GM19238 (cell line): ENCODE measurements around the gene GDAP2.

ENCODE experiments used
- DNase-seq: peaks from one replicate; pipeline ENCODE4 v3.0.0; 2011; ENCODE audit warnings: low spot score; ENCODE audit not compliant: insufficient read length

GDAP2 gene

DNA sequence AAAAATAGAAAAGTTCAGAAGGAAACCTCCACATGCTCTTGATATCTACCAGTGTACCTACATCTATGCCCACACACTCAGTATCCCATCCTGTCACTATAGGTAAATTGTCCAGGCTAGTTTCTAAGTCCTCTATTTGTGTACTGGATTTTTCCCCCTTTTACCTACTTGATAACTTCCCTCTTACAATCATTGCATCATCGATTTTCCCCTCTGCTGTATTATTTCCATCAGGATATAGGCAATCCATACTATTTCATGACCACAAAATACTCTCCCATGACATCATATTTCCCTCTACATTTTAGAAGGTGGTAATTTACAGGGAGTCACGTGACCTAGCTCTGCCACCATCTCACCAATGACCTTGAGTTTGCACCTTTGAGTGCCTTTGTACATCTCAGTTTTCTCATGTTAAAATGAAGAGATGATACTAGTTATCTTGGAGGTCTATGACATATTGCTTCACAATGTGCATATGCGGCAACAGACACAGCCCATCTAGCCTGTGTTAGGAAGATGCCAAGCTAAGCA is 88.2 kb downstream of the GDAP2 start:
- no peak for DNase-seq

DNA sequence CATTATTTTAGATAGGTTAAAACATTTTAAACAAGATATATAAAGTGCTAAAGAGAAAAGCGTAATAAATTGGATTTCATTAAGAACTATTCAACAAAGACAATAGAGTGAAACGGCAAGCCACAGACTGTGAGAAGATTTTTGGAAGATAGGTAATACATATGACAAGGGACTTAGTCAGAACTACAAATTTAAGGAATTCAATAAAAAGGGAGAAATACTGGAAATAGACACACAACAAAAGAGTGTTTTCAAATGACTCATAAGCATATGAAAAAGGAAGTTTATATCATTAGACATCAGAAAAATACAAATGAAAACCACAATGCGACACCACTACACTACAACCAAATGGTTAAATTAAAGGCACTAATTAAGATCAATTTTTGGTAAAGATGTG is 90.5 kb downstream of the GDAP2 start:
- no peak for DNase-seq

DNA sequence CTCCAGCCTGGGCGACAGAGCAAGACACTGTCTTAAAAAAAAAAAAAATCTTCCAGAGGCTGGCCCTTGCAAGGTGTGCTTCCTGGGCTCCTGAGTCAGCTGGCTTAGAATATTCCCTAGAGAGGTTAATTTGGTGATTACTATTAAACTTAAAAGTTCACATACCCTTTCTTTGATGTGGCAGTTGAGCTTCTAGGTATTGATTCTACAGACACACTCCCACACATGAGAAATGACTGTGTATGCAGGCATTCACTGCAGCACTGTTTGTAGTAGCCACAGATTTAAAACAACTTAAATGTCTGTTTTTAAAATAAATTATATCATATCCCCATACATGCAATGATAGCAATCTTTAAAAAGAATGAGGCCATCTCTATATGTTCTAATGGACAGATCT is 93.4 kb downstream of the GDAP2 start:
- no peak for DNase-seq

DNA sequence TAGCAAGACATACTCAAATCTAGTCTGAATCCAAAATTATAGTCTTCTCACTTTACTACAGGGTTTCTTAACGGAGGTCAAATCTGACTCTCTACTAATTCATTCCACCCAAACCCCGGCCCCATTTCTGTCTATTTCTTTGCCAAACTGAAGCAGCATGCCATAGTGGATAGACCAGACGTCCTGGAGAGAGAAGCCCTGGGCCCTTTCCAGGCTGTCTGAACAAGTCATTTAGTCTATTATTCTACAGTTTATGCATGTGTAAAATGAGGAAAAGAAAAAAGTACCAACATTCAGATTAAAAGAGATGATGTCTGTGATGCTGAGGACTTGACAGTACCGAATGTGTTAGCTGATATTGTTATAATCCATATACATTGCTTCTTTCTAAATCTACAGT is 95.0 kb downstream of the GDAP2 start:
- DNase-seq: no peak

DNA sequence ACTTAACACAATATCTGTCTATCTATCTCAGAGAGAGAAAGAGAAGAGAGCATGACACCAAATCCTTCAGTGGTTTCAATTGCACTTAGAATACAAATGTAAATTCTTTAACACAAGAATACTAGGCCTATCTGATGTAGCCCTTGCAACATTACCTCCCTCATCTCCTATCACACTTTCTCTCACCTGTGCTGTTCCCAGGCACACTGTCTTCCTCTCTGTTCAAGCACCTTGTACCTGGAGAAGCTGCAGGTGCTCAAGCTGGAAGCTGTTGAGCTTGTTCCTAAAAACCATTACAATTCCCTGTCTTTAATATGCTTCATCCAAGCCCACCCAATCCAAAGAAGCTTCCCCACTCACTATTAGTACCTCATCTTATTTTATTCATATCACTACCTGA is 97.0 kb downstream of the GDAP2 start:
- DNase-seq: no peak

DNA sequence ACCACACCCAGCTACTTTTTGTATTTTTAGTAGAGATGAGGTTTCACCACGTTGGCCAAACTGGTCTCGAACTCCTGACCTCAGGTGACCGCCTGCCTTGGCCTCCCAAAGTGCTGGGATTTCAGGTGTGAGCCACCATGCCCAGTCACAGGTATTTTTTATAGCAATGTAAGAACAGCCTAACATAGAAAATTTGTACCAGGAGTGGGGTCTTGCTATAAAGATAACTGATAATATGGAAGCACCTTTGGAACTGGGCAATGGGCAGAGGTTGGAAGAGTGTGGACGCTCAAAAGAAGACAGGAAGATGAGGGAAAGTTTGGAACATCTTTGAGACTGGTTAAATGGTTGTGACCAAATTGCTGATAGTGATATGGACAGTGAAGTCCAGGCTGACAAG is 99.2 kb downstream of the GDAP2 start:
- DNase-seq: no peak

DNA sequence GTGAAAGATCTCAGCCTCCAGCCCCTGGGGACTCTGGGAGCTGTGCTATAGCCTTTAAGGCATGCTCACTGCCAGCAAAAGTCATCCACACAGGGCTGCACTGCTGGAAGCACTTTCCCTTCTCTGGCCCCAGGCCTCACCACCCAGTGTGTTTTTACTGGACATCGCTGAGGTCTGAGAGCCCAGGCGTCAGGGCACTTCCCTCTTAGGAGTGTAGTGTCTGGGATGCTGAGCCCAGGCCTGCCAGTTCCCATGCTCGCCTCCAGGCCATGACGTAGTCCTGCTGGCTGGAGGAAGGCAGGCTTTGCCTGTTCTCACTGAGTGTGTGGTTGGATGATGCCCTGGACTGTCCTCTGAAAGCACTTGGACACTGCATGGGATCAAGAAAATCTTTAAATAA is 101.2 kb downstream of the GDAP2 start:
- no peak for DNase-seq

DNA sequence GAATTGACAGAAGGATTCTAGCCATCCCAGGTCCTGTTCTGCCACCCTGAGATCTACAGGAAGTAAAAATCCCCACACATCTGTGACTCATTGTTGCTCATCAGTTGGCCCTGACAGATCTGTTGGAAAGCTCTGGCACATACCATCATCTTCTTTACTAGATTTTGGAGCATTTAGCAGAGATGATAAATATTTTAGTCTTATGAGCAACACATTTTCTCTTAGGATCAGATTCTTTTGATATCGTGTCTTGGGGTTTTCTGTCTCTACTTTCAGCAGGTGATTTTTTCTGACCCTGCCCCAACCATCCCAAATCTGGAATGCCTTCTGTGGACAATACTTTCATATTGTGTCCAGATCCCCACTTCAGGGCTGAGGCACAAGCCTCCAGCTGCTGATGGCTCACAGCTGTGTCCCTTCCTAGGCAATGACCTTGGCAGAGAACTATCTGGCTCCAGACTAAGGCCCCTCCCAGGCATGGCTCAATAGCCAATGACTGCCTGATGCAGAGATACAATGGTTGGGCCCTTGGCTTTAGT is 102.8 kb downstream of the GDAP2 start:
- DNase-seq: no peak

DNA sequence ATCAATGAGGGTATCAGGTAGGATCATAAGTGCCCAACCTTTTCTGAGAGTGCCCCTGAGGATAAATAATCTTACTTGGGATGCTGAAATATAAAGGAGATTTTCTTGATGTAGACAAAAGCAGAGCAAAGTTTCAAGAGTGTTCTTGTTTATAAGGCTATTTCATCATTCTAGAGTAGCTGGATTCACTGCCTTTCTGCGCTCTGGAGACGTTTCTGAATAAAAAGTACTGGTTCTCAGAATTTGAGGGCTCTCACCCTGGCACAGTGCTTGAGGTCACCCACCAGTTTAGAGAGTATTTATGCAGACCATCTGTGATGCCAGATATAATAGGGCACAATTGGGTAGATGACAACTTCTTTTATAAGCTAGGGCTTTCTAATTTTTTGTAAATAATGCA is 103.3 kb downstream of the GDAP2 start:
- no peak for DNase-seq

DNA sequence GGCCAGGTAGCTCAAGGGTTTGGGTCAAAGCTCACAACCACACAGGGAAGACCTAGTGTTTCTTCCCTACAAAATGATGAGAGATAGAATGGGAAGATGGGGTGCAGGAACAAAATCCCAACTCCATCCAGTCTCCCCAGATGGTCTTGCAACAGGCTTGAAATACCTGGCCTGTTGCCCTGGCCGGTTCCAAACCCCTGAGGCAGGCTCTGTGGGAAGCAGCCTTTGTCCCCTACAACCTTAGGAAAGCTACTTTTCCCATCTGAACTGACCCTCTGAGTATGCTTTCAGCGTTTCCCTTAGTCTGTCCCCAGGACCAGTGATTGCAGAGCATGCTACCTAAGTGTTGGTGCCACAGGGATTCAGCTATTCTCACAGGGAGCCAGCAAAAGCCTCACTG is 104.0 kb downstream of the GDAP2 start:
- DNase-seq: no peak

DNA sequence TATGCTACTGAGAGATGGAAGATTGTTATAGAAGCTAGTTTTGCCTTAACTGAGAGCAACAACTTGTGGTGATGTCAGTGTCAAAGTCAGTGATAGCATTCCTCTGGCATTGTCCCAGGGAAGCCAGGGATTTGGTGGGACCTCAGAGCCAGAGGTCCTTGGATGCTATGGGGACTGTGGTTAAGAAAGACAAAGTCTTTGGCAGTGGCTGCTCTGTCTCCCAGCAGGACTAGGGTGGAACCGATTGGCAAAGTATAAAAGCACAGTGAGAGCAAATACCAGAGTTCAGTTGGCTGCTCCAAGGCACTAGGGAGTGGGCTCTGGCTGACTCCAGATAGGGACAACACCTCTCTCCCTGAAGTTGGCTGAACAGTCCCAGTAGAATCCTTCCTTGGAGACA is 104.8 kb downstream of the GDAP2 start:
- no peak for DNase-seq

DNA sequence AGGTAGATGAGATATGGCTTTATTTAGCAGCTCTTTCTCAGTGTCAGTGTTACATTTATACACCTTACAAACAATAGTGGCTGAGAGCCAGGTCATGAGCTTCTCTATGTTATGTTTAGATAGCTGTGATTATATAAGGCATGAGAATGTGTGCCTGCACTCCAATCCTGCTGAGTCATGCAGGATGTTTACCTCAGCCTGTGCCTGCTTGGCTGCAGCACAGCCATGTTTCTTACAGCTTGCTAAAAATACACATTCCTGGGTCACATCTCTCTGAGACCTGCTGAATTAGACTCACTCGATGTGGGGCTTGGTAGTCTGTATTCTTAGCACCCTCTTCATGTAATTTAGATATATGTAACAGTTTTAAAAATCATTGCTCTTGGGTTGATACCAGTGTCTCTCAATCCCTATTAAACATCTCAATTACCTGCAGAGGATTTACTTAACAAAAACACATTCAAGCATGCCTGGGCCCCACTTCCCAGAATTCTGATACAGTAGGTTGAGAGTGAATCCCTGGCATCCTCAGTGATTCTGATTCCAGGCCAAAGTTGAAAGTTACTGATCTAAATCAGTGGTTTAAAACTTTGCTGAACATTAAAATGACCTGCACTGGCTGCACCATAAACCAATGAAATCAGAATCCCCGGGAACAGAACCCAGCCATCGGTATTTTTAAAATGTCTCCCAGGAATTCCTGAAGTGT is 107.5 kb downstream of the GDAP2 start:
- no peak for DNase-seq

DNA sequence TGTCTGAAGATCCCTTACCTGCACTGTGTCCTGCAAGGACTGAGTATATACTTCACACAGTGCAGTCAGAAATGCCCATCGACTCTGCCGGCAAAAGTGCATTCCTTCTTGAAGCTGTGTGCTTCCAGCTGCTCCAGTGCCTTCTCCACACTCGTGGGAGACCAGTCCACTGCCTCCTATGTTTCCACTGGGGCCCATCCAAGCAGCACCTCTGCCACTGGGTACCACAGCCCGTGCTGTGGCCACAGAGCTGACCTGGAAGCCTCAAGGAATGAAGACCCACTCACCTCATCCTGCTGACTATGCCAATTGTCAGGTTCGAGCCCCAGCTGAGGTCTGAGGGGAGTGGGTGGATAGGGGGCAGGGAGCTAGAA is 108.1 kb downstream of the GDAP2 start:
- DNase-seq: no peak

DNA sequence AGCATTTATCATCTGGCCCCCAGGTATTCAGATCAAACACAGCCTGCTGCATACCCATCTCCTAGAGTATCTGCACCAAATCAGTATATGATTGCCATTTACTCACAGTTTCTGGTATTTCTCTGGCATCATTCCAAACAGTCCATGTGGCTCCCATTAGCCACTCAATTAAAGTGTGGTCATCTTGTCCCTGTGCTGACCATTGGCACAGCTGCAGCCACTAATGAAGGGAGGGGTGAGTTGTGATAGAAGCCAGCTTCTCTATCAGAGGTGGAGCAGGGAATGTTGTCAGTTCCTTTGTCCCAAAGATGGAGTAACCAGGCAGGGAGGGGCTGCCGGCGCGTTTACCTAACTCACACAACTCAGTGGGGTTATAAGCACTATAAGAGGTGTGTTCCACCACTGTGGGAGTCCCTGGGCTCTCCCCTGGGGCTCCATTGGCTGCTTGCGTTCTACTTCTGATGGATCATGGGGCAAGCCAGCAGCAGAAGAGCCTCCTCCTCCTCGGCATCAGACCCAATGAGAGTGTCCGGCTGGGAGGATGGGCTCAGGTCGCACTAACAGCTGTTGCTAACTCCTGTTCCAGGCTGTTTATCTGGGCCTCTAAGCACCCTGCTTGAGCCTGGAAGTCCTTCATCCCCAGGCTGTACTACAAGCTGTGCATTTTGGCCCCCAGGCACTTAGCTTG is 108.6 kb downstream of the GDAP2 start:
- no peak for DNase-seq

DNA sequence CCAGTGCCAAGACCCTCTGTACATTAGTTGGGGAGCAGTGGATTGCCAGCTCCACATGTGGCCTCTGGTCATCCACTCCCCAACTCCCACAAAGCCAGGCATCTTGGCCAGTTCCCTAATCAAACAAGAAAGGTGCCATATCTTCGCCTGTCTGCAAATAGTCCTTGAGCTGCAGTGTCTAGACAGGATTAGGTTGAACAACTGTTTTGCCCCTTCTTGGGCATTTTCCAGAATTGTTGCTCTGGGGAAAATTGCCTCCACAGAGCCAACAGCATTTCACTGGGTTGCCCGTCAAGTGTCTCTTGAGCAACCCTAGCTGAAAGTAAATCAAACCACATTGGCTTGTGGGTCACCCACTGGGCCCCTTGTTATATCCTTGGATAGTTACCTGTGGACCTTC is 109.3 kb downstream of the GDAP2 start:
- no peak for DNase-seq

DNA sequence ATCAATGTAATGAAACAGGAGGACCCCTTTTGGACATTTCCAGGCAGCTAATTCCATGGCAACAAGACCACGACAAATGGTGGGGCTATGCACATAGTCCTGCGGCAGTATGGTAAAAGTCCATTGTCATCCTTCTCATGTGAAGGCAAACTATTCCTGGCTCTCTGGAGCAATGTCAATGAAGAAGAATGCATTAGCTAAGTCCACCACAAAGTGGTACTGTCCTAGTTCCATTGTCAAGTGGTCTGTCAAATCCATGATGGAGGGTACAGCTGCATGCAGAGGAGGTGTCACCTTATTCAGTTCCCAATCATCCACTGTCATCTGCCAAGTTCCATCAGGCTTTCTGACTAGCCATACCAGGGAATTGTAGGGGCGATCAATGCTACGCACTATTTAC is 110.1 kb downstream of the GDAP2 start:
- no peak for DNase-seq

DNA sequence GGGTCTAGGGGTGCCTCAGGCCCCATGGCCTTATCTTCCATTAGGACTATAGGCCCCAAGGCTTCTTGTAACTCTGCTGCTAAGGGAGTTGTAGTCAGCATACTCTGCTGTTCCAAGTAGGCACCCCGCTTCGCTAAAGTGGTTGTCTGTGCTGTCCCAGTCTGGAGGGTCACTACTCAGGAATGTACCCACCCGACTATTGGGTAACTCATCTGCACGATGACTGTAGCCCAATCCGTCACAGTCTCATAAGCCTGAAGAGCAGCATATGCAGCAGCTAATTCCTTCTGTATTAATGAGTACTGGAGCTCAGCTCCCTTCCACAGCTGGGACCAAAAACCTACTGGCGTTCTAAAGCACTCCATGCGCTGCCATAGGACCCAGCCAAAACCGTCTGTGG is 111.0 kb downstream of the GDAP2 start:
- no peak for DNase-seq

DNA sequence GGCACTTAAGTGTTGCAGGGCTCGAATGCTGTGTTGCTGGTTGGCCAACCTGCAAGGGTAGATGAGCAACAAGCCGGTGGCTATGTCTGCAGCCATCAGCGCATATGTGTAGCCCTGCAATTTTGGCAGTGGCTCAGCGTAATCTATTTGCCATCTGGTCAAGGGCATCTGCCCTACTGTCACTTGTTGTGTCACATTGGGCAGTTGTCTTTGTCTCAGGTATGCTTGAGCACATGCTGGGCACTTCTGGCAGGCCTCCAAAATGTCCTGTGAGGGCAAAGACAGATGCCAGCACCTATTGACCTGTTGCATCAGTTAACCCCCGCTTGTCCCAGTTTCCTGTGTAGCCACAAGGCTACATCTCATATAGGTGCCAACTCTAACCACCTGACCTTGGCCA is 111.8 kb downstream of the GDAP2 start:
- DNase-seq: no peak

DNA sequence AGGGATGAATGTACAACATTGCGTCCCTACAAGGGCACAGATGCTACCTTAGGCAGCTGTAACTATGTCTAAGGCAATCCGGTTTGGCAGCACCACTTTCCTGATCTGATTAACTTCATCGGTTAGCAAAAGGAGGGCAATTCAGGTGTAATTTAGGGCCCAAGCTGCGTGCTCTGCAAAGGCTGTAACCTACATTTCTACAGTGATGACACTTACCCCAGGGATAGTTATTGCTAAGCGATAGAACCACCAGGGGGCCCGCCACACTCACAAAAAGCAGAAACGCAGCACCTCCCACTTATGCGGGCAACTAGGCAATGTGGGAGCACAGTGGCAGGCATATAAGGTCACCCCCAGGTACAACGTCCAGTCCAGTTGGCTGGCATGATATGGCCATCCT is 113.5 kb downstream of the GDAP2 start:
- no peak for DNase-seq

DNA sequence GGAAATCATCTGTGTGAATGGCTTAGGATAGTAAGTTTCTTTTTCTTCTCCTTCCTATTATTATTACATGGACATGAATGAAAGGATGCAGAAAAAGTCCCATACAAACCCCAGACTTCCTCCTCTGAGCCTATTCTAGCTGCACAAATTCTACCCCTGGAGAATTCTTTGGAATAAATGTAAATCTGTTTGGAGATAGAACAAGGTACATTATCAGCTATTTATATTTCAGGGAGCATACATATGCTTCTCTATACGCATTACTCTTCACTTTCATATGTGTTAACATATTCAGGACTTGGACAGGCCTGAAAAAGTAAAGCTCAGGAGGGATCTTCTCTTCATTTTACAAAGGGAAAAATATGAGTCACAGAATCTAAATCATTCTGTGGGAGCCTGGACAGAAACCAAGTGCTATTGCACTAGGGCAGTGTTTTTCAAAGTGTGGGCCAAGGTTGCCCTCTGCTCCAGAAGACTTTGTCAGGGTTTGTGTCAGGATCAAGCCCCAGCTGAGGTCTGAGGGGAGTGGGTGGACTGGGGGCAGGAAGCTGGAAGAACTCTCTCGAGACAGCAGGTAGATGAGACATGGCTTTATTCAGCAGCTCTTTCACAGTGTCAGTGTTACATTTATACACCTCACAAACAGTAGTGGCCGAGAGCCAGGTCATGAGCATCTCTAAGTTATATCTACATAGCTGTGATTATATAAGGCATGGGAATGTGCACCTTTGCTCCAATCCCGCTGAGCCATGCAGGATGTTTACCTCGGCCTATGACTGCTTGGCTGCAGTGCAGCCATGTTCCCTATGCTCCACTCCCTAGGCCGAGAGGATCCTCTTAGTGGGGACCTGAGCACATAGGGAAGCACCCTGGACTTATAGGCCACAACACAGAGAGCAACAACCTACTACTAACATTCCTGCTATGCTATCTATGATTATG is 114.3 kb downstream of the GDAP2 start:
- DNase-seq: no peak
